ENCODE data around the gene ALS2CL.

The ALS2CL gene

GRCh38 chr3:46716461-46717441 is 23.3 kb upstream of the ALS2CL start:
- DNase-seq, result no peak

DNA sequence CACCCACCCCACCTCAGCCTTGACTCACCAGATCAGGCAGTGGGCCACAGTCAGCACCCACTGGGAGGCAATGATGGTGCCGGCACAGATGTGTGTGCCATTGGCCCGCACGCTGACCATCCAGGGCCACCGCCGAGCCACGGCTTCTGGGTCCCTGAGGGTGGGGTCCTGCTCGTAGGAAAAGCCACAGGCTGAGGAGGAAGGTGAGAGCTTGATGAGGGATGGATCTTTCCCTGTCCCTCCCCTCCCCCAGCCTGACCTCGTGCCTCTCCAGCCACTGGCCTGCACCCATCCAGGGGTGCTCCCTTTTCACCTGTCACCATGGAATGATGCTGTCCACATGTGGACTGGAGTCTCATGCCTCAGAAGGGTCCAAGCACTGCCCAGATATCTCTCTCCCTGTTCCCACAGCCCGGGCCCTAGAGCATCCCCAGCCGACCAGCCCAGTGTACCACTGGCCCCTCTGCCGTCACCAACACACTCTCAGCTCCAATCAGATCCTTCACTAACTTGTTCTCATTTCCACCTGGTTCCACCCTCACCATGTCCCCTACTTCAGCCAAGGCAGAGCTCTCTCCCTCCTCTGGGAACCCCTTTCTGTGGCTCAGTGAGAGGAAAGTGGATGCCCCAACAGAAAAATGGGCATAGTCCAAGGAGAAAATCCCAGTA is 22.2 kb upstream of the ALS2CL start:
- no peak for DNase-seq

DNA sequence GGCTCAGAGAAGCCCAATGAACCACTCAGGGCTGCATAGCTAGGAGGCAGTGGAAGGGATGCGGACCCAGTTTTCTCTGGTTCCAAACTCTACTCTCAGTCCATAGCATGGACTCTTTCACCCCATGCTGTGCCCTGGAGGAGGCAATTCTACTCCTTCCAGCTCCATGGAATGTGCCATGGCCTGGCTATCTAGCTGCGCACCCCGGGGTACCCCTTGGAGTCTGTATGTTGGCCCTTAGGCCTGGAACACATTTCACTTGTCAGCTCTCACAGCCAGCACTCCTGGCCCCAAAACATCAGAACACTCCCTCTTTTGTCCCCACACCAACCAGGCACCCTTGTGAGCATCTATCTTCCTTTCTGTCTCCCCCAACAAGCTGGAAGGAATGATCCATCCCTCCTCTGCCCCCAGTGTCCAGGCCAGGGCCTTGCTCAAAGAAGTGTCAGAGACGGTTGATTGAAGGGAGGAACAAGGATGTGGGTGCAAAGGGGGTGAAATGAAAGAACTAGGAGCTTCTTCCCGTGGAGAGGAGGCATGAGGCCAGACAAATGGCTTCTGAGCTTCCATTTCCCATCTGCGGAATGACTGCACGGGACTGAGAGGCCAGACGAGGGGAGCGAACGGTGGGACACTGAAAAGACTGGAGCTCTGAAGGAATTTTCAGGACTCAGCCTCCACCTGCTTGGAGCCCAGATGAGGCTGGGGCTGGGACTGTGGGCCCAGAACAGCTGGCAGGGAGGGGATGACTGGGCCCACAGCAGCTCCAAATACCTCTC is 21.4 kb upstream of the ALS2CL start:
- no peak for DNase-seq

GRCh38 chr3:46713898-46714552 is 20.5 kb upstream of the ALS2CL start:
- no peak for DNase-seq

DNA sequence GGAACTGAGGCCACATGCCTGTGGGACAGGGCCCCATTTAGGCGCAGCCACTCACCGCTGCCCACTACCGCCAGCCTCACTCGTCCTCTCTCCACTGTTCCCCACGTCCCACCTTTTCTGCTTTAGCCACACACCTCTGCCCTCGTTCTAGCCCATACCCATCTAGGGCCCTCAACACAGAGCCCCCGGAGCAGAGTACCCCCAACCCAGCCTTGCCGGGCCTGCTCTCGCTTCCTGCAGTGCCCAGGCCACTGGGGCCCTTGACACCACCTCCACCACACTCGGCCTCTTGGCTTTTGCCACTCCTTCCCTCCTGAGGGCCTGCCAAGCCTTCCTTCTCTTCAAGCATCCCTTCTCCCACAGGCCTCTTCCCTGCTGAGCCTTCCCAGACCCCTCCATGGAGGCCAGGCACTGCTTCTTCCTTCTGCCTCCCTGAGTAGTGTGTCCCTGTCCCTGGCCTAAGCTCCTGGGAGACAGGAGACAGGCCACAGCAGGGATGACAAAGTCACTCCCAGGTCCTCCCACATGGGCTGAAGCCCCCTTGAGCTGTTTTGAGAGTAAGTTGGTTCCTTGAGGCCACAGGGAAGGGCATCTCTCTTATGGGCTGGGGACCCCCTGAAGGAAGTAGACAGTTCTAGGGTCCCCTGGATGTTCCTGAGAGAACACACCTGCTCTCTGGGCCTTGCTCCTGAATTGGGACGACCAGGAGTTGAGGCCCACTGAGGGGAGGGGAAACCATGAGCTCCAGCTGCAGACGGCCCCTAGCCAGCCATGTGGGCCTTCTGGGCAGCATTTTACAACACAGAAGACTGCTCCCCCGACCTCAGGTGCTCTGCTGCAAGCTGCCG is 19.8 kb upstream of the ALS2CL start:
- DNase-seq, result no peak

GRCh38 chr3:46712191-46713049 is 18.9 kb upstream of the ALS2CL start:
- no peak for DNase-seq

GRCh38 chr3:46711760-46712159 is 18.3 kb upstream of the ALS2CL start:
- no peak for DNase-seq

- no peak for DNase-seq
These were observed 17.8 kb upstream of the ALS2CL start for GRCh38 chr3:46711305-46711704.

- DNase-seq, result peak; percentile 8
These were observed 17.3 kb upstream of the ALS2CL start for GRCh38 chr3:46710671-46711295.

GRCh38 chr3:46710229-46710628 is 16.8 kb upstream of the ALS2CL start:
- DNase-seq, result no peak

- DNase-seq, result peak; percentile 11
These were observed 16.2 kb upstream of the ALS2CL start for GRCh38 chr3:46709721-46710120.

- peak; percentile 8 for DNase-seq
These were observed 15.7 kb upstream of the ALS2CL start for GRCh38 chr3:46709157-46709654.

- peak; percentile 10 for DNase-seq
These were observed 15.1 kb upstream of the ALS2CL start for GRCh38 chr3:46708401-46709156.

GRCh38 chr3:46707601-46708011 is 14.1 kb upstream of the ALS2CL start:
- peak; percentile 11 for DNase-seq

DNA sequence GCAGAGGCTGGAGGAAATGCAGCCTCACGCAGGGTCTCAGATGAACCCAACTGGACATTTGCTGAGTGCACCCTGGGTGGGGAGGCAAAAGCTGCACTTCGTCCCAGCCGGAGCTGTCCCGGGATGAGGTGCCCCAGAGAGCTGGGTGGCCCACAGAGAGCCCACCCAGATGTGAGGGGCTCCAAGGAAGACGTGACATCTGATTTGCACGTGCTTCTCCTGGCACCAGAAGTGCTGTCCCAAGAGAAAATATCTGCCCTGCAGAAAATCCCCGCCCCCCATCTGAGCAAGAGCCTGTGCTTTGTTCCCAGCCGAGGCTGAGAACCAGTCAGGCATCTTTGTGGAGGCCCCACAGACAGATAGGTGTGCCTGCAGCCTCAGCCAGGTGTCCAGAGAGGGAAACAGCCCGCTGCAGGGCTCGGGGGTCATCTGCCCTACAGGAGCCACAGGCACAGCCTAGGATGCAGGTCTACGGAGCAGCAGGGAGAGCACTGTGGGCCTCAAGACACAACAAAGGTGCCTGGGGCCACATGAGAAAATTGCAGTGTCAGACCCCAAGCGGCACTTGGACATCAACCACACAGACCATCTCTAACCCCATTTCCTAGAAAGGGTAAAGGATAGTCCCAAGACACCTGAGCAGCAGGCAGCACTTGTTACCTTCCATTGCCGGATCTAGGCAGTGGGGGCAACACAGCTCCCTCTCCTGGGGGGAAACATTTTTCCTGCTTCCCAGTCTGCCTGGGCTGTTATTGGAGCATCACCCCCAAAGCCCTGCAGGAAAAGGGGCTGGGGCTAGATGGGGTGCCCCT is 13.5 kb upstream of the ALS2CL start:
- DNase-seq, result peak; percentile 7

GRCh38 chr3:46705751-46706552 is 12.5 kb upstream of the ALS2CL start:
- DNase-seq, result peak; percentile 17

DNA sequence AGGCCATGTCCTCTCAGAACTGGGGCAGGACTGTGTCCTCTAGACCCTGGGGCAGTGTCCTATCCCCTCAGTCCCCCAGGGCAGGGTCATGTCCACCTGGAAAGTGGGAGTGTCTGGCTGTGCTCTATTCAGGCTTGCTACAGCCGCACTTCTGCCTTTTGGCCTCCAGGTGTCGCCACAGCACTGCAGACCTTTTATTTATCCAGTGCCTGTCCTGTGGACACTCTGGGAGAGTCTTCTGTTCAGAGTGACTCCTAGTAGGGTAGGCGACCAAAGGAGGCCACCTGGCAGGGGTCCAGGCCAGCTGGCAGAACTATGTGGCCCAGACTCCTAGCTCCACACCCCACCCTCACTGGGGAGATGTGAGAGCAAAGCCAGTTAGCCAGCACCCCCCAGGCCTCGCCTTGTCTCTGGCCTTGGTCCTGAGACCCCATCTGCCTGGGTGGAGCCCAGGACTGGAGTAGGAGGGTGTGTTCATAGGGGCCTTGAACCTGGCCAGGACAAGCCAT is 11.6 kb upstream of the ALS2CL start:
- DNase-seq, result peak; percentile 74

Measured in activated T-cell treated with anti-CD3 and anti-CD28 coated beads, Interleukin-2, amount 50 U/mL, for 1 hour (primary cell).